ENCODE results near the gene UBR3. TPM values are rescaled to one million over a fixed set of nuclear protein-coding genes. Genes with fewer than 3 reads are reported as not detected.

The UBR3 gene
- total RNA-seq, 1 experiment from 2014 or later: 21.9 TPM

- Histone ChIP-seq H2AFZ (ENCODE audit: low read length) (no peak overlapping the region), H2AK5ac (ENCODE audit: insufficient read length, low read length) (no peak overlapping the region), H3K23ac (ENCODE audit: insufficient read length, low read depth, low read length) (no peak overlapping the region), H3K9ac (ENCODE audit: extremely low read depth, insufficient read length, low read length) (no peak overlapping the region), H3K4me1 (ENCODE audit: insufficient read depth, low read length) (no peaks in the 10 kb centered on the region), H3K9me3 (ENCODE audit: control insufficient read depth, low read depth, low read length) (no peaks in the 10 kb centered on the region), H3K23me2 (ENCODE audit: insufficient read length, low read depth, low read length, poor library complexity, severe bottlenecking) (no peaks in the 10 kb centered on the region), H4K8ac (replicated peaks; ENCODE audit: insufficient read length, low read depth, low read length) (no peak overlapping the region), H3K18ac (ENCODE audit: insufficient read length, low read depth, low read length) (no peak overlapping the region), H3K27ac (ENCODE audit: insufficient read length, low read depth, low read length) (no peak overlapping the region), H2BK12ac (ENCODE audit: insufficient read length, low read depth, low read length) (no peak overlapping the region), H3K14ac (ENCODE audit: insufficient read depth, low read length) (no peak overlapping the region), H2BK20ac (ENCODE audit: low read depth, low read length, poor library complexity, severe bottlenecking) (no peak overlapping the region), H3K4ac (ENCODE audit: low read depth, low read length) (no peak overlapping the region), H4K20me1 (ENCODE audit: control insufficient read depth, insufficient read depth, insufficient read length) (no peaks in the 10 kb centered on the region), H2BK15ac (ENCODE audit: low read depth, low read length) (no peak overlapping the region), H4K5ac (ENCODE audit: insufficient read length, low read depth, low read length) (no peak overlapping the region), H4K91ac (ENCODE audit: insufficient read length, low read depth, low read length) (no peak overlapping the region), H3K56ac (ENCODE audit: insufficient read length, low read depth, low read length) (no peak overlapping the region), H3T11ph (ENCODE audit: low read length) (no peak overlapping the region), H3K27me3 (ENCODE audit: insufficient read depth, low read length) (no peaks in the 10 kb centered on the region), H2BK5ac (ENCODE audit: insufficient read length, low read length) (no peak overlapping the region), H2BK120ac (ENCODE audit: low read depth, low read length, poor library complexity, severe bottlenecking) (no peak overlapping the region), H3K4me2 (ENCODE audit: insufficient read depth, insufficient read length, low read length) (no peak overlapping the region), H3K79me1 (ENCODE audit: insufficient read depth, low read depth, low read length, poor library complexity, severe bottlenecking) (no peaks in the 10 kb centered on the region), H3K79me2 (ENCODE audit: insufficient read depth, low read length) (no peaks in the 10 kb centered on the region)
- WGBS (ENCODE audit: extremely low coverage, insufficient read length, low lambda C conversion rate): no CpG with 5 or more reads among the region's 1 CpG
- no peak overlapping the region for H3K4me3 Mint-ChIP-seq
- no peaks in the 10 kb centered on the region for H3K9me3 Mint-ChIP-seq
- H3K4me1 Mint-ChIP-seq: peaks cover 18 to 19% of the 10 kb centered on the region in 2 experiments
- H3K36me3 Mint-ChIP-seq (ENCODE audit: insufficient read depth in 1 of 3, low read depth in 3 of 3): peaks cover 9 to 31% (median 12%) of the 10 kb centered on the region in 3 experiments; a peak in 6 of 7 replicates
- TF ChIP-seq CTCF (conservative IDR thresholded peaks at IDR 0.05): peak; percentile 66
- no peaks in the 10 kb centered on the region for H3K27me3 Mint-ChIP-seq (ENCODE audit: low read depth)
- DNase-seq: peak; percentile 51
- H3K27ac Mint-ChIP-seq: peak overlapping the region in 1 of 3 experiments; percentile 1; a peak in 1 of 7 replicates
Measured at GRCh38 chr2:170005702-170006101, 178.4 kb downstream of the UBR3 start.

Data from H9 (cell line).